ENCODE data around the gene BICDL1.

Gene BICDL1, protein sequence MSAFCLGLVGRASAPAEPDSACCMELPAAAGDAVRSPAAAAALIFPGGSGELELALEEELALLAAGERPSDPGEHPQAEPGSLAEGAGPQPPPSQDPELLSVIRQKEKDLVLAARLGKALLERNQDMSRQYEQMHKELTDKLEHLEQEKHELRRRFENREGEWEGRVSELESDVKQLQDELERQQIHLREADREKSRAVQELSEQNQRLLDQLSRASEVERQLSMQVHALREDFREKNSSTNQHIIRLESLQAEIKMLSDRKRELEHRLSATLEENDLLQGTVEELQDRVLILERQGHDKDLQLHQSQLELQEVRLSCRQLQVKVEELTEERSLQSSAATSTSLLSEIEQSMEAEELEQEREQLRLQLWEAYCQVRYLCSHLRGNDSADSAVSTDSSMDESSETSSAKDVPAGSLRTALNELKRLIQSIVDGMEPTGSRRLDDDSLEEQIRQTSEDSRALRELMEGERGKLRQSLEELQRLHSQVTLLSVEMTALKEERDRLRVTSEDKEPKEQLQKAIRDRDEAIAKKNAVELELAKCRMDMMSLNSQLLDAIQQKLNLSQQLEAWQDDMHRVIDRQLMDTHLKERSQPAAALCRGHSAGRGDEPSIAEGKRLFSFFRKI

GRCh38 chr12:119988472-119989360 is at the start of gene BICDL1:
TSS of gene BICDL1 (plus strand) at chr12:119989236. CDS start at chr12:119989869, 633 bp downstream.
- peak within 1 kb of the TSS; percentile 44 to 53 for H3K4me3 ChIP-seq (replicated peaks in 1 of 2; ENCODE audit: low read depth in 2 of 2, low read length in 2 of 2)
- peak; percentile 16 for TF ChIP-seq CTCF (IDR thresholded peaks at IDR 0.05; ENCODE audit: low read depth, low read length)
- peak; percentile 21 to 49 for DNase-seq (ENCODE audit: low read depth in 2 of 2)

- no peak overlapping the region for H3K4me3 ChIP-seq (replicated peaks in 1 of 2; ENCODE audit: low read depth in 2 of 2, low read length in 2 of 2)
- DNase-seq (ENCODE audit: low read depth in 2 of 2), result peak; percentile 2 to 79
- no peak for TF ChIP-seq CTCF (IDR thresholded peaks at IDR 0.05; ENCODE audit: low read depth, low read length)
Observed at GRCh38 chr12:119940897-119941296, 48.1 kb upstream of the BICDL1 start.

GRCh38 chr12:119942386-119942785 is 46.6 kb upstream of the BICDL1 start:
- no peak for DNase-seq (ENCODE audit: low read depth in 2 of 2)
- TF ChIP-seq CTCF (IDR thresholded peaks at IDR 0.05; ENCODE audit: low read depth, low read length), result no peak
- no peak overlapping the region for H3K4me3 ChIP-seq (replicated peaks in 1 of 2; ENCODE audit: low read depth in 2 of 2, low read length in 2 of 2)

DNA sequence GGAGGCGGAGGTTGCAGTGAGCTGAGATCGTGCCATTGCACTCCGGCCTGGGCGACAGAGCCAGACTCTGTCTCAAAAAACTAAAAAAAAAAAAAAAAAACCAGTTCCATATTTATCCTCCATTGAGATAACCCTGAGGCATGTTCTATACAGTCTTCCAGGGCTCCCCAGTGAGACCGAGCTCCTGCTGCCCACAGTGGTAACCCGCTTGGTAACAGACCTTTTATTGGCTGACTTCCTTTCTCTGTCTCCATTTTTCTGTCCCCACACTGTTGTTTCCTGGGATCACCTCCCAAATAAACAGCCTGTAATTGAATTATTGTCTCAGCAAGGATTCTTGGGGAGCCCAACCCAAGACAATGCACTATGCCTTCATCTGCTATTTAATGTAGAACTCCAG is 42.8 kb upstream of the BICDL1 start:
- H3K4me3 ChIP-seq (replicated peaks in 1 of 2; ENCODE audit: low read depth in 2 of 2, low read length in 2 of 2), result no peak overlapping the region
- DNase-seq (ENCODE audit: low read depth in 2 of 2), result no peak
- no peak for TF ChIP-seq CTCF (IDR thresholded peaks at IDR 0.05; ENCODE audit: low read depth, low read length)

DNA sequence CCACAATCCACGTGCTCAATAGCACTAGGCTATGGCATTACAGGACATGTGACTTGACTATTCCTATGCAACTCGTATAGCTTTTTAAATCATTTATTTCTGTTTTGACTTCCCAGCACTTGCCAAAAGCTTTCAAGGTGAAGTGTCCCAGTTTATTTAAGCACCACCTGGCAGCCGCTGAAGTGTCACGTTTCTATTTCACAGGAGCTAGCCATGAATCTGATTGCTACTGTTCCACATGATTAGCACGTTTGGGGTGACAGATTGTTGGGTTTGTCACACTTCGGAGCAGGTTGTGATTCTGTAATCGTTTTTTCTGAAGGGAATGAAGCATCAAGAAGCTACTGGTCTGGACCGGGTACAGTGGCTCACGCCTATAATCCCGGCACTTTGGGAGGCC is 39.9 kb upstream of the BICDL1 start:
- no peak for DNase-seq (ENCODE audit: low read depth in 2 of 2)
- no peak for TF ChIP-seq CTCF (IDR thresholded peaks at IDR 0.05; ENCODE audit: low read depth, low read length)
- H3K4me3 ChIP-seq (replicated peaks in 1 of 2; ENCODE audit: low read depth in 2 of 2, low read length in 2 of 2), result no peak overlapping the region

DNA sequence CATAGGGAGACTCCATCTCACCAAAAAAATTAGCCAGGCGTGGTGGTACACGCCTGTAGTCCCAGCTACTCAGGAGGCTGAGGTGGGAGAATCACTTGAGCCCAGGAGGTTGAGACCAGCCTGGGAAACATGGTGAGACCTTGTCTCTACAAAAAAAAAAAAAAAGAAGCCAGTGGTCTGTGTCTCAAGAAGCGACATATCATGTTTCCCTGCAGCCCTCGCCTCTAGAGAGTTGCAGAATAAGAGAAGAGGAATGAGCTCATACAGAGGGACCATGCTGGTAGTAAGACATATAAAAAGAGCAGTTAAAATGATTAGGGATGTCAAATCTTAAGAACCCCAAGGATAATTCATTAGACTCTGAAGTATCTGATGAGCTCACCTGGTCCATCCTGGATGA is 39.4 kb upstream of the BICDL1 start:
- H3K4me3 ChIP-seq (replicated peaks in 1 of 2; ENCODE audit: low read depth in 2 of 2, low read length in 2 of 2), result no peak overlapping the region
- DNase-seq (ENCODE audit: low read depth in 2 of 2), result no peak
- no peak for TF ChIP-seq CTCF (IDR thresholded peaks at IDR 0.05; ENCODE audit: low read depth, low read length)

Measured in cardiac fibroblast (primary cell).